Activated CD4-positive, alpha-beta memory T cell treated with anti-CD3 and anti-CD28 coated beads, Interleukin-2, amount 10 ng/mL, durations not matched to agents 7 days and 5 days (primary cell): ENCODE data around the gene ZNF536. TPM values are rescaled to one million over a fixed set of nuclear protein-coding genes. Genes with fewer than 3 reads are reported as not detected.
"Not testable (repeated sequence)": the region's sequence is repeated elsewhere in the genome, so short reads cannot be mapped to it uniquely, and the experiment has no call there.

Experiments used
- CTCF ChIA-PET: fragments of 350-600 bp; sonication (Branson Sonifier 250); formaldehyde crosslinking; loops from one replicate; lab custom pipeline; 2021; ENCODE audit warnings: antibody characterized with exemption, inconsistent platforms; lab: Charles Lee
- POLR2A ChIA-PET: fragments of 350-600 bp; sonication (Branson Sonifier 250); formaldehyde crosslinking; loops from one replicate; lab custom pipeline; 2021; ENCODE audit warnings: antibody characterized with exemption; lab: Charles Lee
- DNase-seq: peaks from one replicate; pipeline ENCODE4 v3.0.0-alpha.2; 2020
- H3K27ac Mint-ChIP-seq: one replicate; pipeline ENCODE4 v1.8.0; 2021; ENCODE audit warnings: mild to moderate bottlenecking, mixed read lengths
- H3K27me3 Mint-ChIP-seq: one replicate; pipeline ENCODE4 v1.8.0; 2021; ENCODE audit warnings: mixed read lengths
- H3K36me3 Mint-ChIP-seq: one replicate; pipeline ENCODE4 v1.8.0; 2021; ENCODE audit warnings: low read depth, mixed read lengths
- H3K4me1 Mint-ChIP-seq: one replicate; pipeline ENCODE4 v1.8.0; 2021; ENCODE audit warnings: mixed read lengths
- H3K4me3 Mint-ChIP-seq: one replicate; pipeline ENCODE4 v1.8.0; 2021; ENCODE audit warnings: mild to moderate bottlenecking, mixed read lengths
- H3K9me3 Mint-ChIP-seq: one replicate; pipeline ENCODE4 v1.8.0; 2021; ENCODE audit warnings: mixed read lengths
- total RNA-seq, 2 experiments: library from RNA; stranded (reverse); gene quantifications; one replicate each; pipeline ENCODE4 v1.2.3, GENCODE V29; 2021

ZNF536 gene
- total RNA-seq, 2 experiments from 2014 or later, result not detected

DNA sequence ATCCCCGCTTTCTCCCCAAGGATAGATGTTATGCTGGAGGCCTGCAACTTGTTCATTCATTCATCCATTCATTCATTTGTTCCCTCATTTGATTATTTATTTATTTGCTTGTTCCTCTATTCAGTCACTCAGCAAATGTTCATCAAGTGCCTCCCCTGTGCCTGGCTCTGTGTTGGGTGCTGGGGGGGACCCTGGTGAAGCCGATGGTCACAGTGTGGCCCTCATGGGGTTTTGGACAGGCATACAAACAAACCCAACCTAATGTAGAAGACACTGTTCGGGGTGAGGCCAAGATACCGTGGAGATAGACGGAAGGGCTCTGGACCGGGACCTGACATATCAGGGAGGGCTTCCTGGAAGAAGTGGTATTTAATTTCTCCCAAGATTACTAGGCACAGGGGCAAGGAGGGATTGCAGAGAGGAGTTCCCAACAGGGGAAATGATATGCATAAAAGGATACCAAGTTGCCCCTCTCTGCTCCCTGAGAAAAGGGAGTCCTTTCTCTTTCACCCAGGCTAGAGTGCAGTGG, 58.1 kb downstream of the ZNF536 start:
- no peaks in the 10 kb centered on the region for H3K36me3 Mint-ChIP-seq
- H3K4me1 Mint-ChIP-seq, result no peaks in the 10 kb centered on the region
- no peak for DNase-seq
- H3K9me3 Mint-ChIP-seq, result no peaks in the 10 kb centered on the region
- H3K27ac Mint-ChIP-seq, result no peak overlapping the region
- CTCF ChIA-PET, result no interaction called here
- POLR2A ChIA-PET, result no interaction called here
- H3K4me3 Mint-ChIP-seq, result no peak overlapping the region
- no peaks in the 10 kb centered on the region for H3K27me3 Mint-ChIP-seq

DNA sequence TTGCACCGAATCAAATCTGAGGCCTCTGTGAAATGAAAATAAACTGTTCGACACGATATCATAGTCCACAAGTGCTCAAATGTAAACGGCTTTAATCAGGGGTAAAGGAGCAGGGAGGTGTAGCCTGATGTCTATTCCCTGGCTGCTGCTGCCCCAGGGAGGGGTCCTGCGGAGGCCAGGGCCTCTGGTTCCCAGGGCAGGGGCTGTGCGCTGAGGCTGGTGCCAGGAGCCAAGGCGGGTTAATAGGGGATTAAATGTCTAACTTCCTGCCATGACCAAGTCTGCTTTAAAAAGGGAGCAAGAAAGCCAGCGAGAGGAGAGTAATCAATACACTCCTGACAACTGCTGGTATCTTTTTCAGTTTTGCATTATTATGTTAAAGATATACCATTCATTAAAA, 59.4 kb downstream of the ZNF536 start:
- no peaks in the 10 kb centered on the region for H3K9me3 Mint-ChIP-seq
- H3K4me3 Mint-ChIP-seq, result no peak overlapping the region
- H3K27me3 Mint-ChIP-seq, result no peaks in the 10 kb centered on the region
- H3K4me1 Mint-ChIP-seq, result no peaks in the 10 kb centered on the region
- ChIA-PET POLR2A (no interaction called here), CTCF (no interaction called here)
- DNase-seq, result no peak
- H3K36me3 Mint-ChIP-seq, result no peaks in the 10 kb centered on the region
- no peak overlapping the region for H3K27ac Mint-ChIP-seq

DNA sequence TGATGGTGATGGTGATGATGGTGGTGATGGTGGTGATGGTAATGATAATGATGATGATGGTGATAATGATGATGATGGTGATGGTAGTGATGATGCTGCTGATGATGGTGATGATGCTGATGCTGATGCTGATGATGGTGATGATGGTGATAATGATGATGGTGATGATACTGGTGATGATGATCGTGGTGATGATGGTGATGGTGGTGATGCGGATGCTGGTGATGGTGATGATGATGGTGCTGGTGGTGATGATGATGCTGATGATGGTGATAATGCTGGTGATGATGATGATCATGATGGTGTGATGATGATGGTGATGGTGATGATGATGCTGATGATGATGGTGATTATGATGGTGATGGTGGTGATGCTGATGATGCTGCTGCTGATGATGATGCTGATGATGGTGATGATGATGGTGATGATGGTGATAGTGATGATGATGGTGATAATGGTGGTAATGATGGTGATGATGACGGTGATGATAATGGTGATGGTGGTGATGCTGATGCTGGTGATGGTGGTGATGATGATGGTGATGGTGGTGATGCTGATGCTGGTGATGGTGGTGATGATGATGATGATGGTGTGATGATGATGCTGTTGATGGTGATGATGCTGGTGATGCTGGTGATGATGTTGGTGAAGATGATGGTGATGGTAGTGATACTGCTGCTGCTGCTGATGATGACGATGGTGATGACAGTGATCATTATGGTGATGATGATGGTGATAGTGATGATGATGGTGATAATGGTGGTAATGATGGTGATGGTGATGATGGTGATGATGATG, 62.8 kb downstream of the ZNF536 start:
- CTCF ChIA-PET, result no interaction called here
- Mint-ChIP-seq H3K27ac (no peak overlapping the region), H3K9me3 (no peaks in the 10 kb centered on the region), H3K4me3 (no peak overlapping the region), H3K27me3 (no peaks in the 10 kb centered on the region), H3K36me3 (no peaks in the 10 kb centered on the region), H3K4me1 (no peaks in the 10 kb centered on the region)
- POLR2A ChIA-PET, result no interaction called here
- no peak for DNase-seq

DNA sequence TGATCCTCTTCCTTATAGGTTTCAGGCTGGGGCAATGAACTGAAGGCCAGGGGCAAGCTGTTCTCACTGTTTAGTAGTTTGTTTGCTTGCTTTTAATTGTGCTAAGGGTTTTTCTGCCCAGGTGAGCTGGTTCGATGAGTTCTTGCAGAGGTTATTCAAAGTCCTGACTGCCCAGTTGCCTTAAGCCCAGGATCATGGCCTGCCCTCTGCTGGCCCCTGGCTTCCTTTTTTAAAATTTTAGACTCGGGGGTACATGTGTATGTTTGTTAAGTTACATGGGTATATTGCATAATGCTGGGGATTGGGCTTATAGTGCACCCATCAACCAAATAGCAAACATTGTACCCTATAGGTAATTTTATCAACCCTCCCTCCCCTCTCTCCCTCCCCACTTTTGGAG, 65.7 kb downstream of the ZNF536 start:
- ChIA-PET POLR2A (no interaction called here), CTCF (no interaction called here)
- Mint-ChIP-seq H3K4me3 (no peak overlapping the region), H3K27me3 (no peaks in the 10 kb centered on the region), H3K36me3 (no peaks in the 10 kb centered on the region), H3K9me3 (no peaks in the 10 kb centered on the region), H3K27ac (no peak overlapping the region), H3K4me1 (no peaks in the 10 kb centered on the region)
- no peak for DNase-seq

DNA sequence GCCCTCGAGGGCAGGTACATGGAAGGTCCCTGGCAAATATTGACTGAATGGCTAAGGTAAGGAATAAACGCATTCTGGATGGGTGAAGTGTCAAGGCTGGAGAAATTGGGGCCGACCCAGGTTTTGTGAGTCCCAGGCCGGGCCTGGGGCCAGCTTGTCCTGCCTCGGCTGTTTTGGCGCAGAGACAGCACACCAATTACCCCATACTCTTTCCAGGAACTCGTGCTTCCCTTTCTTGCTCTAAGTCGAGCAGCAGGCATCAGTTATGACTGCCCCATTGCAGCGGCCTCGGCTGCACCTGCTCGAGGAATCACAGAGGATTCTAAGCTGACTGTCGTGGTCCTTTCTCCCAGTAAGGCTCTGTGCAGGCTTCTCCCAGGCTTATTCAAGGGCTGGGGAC, 67.1 kb downstream of the ZNF536 start:
- Mint-ChIP-seq H3K27ac (no peak overlapping the region), H3K4me3 (no peak overlapping the region), H3K27me3 (no peaks in the 10 kb centered on the region), H3K9me3 (no peaks in the 10 kb centered on the region), H3K4me1 (no peaks in the 10 kb centered on the region), H3K36me3 (no peaks in the 10 kb centered on the region)
- ChIA-PET POLR2A (no interaction called here), CTCF (no interaction called here)
- DNase-seq, result no peak

DNA sequence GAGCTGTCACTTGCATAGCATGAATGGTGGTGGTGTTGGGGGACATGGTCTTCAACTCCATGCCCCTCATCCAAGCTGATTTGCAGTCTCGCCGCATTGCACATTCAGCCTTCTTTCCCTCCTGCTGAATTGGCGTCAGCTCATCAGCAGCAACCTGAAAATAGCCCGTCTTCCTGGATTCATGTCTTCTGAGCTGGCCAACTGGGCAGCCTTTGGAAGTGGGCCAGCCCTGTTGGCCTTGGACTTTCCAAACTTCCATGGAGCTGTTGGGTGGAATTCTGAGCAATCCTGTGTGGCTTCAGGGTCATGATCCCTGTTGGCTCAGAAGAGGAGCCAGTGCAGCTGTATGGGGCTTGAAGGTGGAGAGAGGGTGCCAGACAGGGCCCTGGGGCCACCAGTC, 68.8 kb downstream of the ZNF536 start:
- H3K9me3 Mint-ChIP-seq, result no peaks in the 10 kb centered on the region
- H3K36me3 Mint-ChIP-seq, result no peaks in the 10 kb centered on the region
- DNase-seq, result no peak
- H3K4me3 Mint-ChIP-seq, result no peak overlapping the region
- ChIA-PET POLR2A (no interaction called here), CTCF (no interaction called here)
- H3K27me3 Mint-ChIP-seq, result no peaks in the 10 kb centered on the region
- no peaks in the 10 kb centered on the region for H3K4me1 Mint-ChIP-seq
- H3K27ac Mint-ChIP-seq, result no peak overlapping the region

DNA sequence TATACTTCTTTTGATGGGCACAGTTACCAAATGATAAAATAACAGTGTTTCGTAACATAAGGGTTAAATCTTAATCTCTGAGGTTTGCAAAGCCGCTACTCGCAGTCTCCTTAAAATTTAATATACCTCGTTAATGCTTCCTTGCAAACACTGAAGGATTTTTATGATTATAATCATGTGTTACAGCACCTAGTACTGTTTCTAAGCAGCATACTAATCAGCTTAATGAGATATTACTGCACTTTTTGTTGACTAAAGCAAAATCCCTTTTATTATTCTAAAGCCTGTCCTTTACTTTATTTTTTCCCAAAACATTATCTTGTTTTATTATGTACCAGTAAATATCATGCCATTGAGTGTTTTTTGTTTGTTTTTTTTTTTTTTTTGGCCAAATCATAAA, 70.5 kb downstream of the ZNF536 start:
- POLR2A ChIA-PET, result no interaction called here
- Mint-ChIP-seq H3K27me3 (no peaks in the 10 kb centered on the region), H3K9me3 (no peaks in the 10 kb centered on the region), H3K4me3 (no peak overlapping the region), H3K27ac (no peak overlapping the region), H3K36me3 (no peaks in the 10 kb centered on the region), H3K4me1 (no peaks in the 10 kb centered on the region)
- CTCF ChIA-PET, result no interaction called here
- no peak for DNase-seq

DNA sequence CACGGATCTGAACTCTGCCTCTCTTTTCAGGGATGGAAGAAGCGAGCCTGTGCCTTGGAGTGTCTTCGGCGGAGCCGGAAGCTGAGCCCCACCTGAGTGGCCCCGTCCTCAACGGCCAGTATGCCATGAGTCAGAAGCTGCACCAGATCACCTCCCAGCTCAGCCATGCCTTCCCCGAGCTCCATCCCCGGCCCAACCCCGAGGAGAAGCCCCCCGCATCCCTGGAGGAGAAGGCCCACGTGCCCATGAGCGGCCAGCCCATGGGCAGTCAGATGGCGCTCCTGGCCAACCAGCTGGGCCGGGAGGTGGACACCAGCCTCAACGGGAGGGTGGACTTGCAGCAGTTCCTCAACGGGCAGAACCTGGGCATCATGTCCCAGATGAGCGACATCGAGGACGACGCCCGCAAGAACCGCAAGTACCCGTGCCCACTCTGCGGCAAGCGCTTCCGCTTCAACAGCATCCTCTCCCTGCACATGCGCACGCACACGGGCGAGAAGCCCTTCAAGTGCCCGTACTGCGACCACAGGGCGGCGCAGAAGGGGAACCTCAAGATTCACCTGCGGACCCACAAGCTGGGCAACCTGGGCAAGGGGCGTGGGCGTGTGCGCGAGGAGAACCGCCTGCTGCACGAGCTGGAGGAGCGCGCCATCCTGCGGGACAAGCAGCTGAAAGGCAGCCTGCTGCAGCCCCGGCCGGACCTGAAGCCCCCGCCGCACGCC, 71.5 kb downstream of the ZNF536 start:
- H3K4me3 Mint-ChIP-seq, result no peak overlapping the region
- POLR2A ChIA-PET, result no interaction called here
- DNase-seq, result no peak

DNA sequence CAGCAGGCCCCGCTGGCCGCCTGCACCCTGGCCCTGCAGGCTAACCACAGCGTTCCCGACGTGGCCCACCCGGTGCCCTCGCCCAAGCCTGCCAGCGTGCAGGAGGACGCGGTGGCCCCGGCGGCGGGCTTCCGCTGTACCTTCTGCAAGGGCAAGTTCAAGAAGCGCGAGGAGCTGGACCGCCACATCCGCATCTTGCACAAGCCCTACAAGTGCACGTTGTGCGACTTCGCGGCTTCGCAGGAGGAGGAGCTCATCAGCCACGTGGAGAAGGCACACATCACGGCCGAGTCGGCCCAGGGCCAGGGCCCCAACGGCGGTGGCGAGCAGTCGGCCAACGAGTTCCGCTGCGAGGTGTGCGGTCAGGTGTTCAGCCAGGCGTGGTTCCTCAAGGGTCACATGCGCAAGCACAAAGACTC, 72.1 kb downstream of the ZNF536 start:
- ChIA-PET CTCF (no interaction called here), POLR2A (no interaction called here)
- Mint-ChIP-seq H3K4me3 (no peak overlapping the region), H3K27ac (no peak overlapping the region), H3K9me3 (no peaks in the 10 kb centered on the region), H3K36me3 (no peaks in the 10 kb centered on the region), H3K27me3 (peaks cover 3% of the 10 kb centered on the region), H3K4me1 (no peaks in the 10 kb centered on the region)
- no peak for DNase-seq

More for the DNA sequence above, 71.5 kb downstream of the ZNF536 start:
- Mint-ChIP-seq H3K36me3 (no peaks in the 10 kb centered on the region), H3K4me1 (no peaks in the 10 kb centered on the region), H3K27ac (no peak overlapping the region), H3K27me3 (peaks cover 2% of the 10 kb centered on the region), H3K9me3 (no peaks in the 10 kb centered on the region)
- CTCF ChIA-PET, result no interaction called here

DNA sequence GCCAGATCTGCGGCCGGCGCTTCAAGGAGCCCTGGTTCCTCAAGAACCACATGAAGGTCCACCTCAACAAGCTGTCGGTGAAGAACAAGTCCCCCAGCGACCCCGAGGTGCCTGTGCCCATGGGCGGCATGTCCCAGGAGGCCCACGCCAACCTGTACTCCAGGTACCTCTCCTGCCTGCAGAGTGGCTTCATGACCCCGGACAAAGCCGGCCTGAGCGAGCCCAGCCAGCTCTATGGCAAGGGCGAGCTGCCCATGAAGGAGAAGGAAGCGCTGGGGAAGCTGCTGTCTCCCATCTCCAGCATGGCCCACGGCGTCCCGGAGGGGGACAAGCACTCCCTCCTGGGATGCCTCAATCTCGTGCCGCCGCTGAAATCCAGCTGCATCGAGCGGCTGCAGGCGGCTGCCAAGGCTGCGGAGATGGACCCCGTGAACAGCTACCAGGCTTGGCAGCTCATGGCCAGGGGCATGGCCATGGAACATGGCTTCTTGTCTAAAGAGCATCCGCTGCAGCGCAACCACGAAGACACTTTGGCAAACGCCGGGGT, 72.6 kb downstream of the ZNF536 start:
- DNase-seq, result no peak
- CTCF ChIA-PET, result no interaction called here
- peaks cover 5% of the 10 kb centered on the region for H3K27me3 Mint-ChIP-seq

DNA sequence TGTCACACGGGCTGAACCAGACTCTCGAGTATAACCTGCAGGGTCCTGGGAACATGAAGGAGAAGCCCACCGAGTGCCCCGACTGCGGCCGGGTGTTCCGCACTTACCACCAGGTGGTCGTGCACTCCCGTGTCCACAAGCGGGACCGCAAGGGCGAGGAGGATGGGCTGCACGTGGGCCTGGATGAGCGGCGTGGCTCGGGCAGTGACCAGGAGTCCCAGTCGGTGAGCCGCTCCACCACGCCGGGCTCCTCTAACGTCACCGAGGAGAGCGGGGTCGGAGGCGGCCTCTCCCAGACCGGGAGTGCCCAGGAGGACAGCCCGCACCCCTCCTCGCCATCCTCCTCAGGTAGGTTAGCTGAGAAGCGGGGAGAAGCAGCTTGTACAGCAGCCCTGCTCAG, 73.2 kb downstream of the ZNF536 start:
- H3K4me3 Mint-ChIP-seq, result no peak overlapping the region
- H3K9me3 Mint-ChIP-seq, result no peaks in the 10 kb centered on the region
- DNase-seq, result no peak
- no peaks in the 10 kb centered on the region for H3K4me1 Mint-ChIP-seq
- no peak overlapping the region for H3K27ac Mint-ChIP-seq
- no peaks in the 10 kb centered on the region for H3K36me3 Mint-ChIP-seq
- ChIA-PET POLR2A (no interaction called here), CTCF (no interaction called here)
- peaks cover 5% of the 10 kb centered on the region for H3K27me3 Mint-ChIP-seq

More for the DNA sequence above, 72.6 kb downstream of the ZNF536 start:
- H3K36me3 Mint-ChIP-seq, result no peaks in the 10 kb centered on the region
- H3K4me3 Mint-ChIP-seq, result no peak overlapping the region
- H3K4me1 Mint-ChIP-seq, result no peaks in the 10 kb centered on the region
- H3K9me3 Mint-ChIP-seq, result no peaks in the 10 kb centered on the region
- POLR2A ChIA-PET, result no interaction called here
- no peak overlapping the region for H3K27ac Mint-ChIP-seq

DNA sequence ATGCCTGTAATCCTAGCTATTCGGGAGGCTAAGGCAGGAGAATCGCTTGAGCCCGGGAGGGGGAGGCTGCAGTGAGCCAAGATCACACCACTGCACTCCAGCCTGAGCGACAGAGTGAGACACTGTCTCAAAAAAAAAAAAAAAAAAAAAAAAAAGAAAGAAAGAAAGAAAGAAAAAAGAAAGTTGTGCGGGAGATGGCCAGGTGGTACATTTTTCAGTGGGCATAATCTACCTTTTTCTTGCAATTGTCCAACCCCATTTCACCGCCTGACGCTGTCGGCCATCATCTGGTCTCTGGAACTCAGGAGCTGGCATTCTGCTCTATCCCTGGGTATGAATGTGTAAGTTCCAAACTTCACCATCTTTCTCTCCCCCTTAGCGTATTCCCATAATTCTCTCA, 73.9 kb downstream of the ZNF536 start:
- H3K9me3 Mint-ChIP-seq, POLR2A ChIA-PET, DNase-seq, H3K27ac Mint-ChIP-seq, H3K36me3 Mint-ChIP-seq, H3K4me3 Mint-ChIP-seq, H3K27me3 Mint-ChIP-seq, H3K4me1 Mint-ChIP-seq: not testable (repeated sequence)
- CTCF ChIA-PET, result interaction anchor here (0.6 kb wide), 1 partner anchor 876 kb away, joined by 3 read pairs; no protein-coding TSS in a partner anchor

DNA sequence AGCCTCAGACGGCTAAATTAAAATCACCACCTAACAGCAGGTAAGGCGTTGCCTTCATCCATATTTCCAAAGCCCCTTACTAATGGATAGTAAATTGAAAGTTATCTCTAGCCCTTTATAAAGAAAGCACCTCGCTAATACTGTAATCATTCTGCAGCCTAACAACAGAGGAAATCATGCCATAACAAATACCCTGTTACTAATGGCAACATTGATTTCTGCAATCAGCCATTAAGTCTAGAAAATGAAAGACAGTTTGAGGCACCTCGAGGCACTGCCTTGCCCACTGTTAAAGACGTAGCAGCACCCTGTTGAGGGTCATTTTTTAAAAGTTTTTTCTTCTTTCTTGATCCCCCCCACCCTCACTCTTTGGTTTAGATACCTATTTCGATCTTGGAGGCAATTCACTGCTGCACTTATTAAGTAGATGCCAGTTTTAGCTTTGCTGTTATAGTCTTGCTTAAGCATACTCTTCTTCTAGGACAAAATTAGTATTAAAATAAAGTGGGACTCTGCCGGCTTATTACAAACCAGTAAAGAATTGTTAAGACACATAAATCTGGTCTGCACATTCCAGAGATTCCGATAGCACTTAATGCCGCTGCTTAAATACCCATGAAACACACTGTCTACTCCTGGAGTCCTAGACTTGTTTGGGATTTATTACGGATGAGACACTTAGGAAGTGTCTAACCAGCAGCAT, 74.8 kb downstream of the ZNF536 start:
- no peak for DNase-seq
- ChIA-PET POLR2A (no interaction called here), CTCF (no interaction called here)
- H3K4me3 Mint-ChIP-seq, result no peak overlapping the region
- H3K27me3 Mint-ChIP-seq, result peaks cover 5% of the 10 kb centered on the region
- no peaks in the 10 kb centered on the region for H3K4me1 Mint-ChIP-seq
- no peaks in the 10 kb centered on the region for H3K36me3 Mint-ChIP-seq
- H3K27ac Mint-ChIP-seq, result no peak overlapping the region
- H3K9me3 Mint-ChIP-seq, result no peaks in the 10 kb centered on the region
